Renal pelvis (tissue), 4 donors: ENCODE results near the gene CNOT1. TPM values are rescaled to one million over a fixed set of nuclear protein-coding genes. Genes with fewer than 3 reads are reported as not detected.
"Not testable (repeated sequence)": the region's sequence is repeated elsewhere in the genome, so short reads cannot be mapped to it uniquely, and the experiment has no call there.

Experiments
- DNase-seq: peaks from one replicate; pipeline ENCODE4 v3.0.0-alpha.2; 2013
- polyA plus RNA-seq, 3 donors: library from polyadenylated mRNA; unstranded; fragments of 120-200 nt; gene quantifications; one replicate each; pipeline ENCODE4 v1.2.1, GENCODE V29; 2013; ENCODE audit not compliant: insufficient read length in 3 of 3

The CNOT1 gene
- polyA plus RNA-seq, 3 donors, result 182 to 226 (median 194) TPM

- no peak for DNase-seq
Measured at GRCh38 chr16:58503863-58504688, 125.5 kb downstream of the CNOT1 start.

GRCh38 chr16:58503166-58503862 lies 126.3 kb downstream of the CNOT1 start:
- DNase-seq, result no peak

GRCh38 chr16:58502217-58502921 lies 127.3 kb downstream of the CNOT1 start:
- DNase-seq, result no peak

- peak; percentile 79 for DNase-seq
Measured at GRCh38 chr16:58501242-58502131, 128.1 kb downstream of the CNOT1 start.

GRCh38 chr16:58500430-58501241 lies 129.0 kb downstream of the CNOT1 start:
- no peak for DNase-seq

GRCh38 chr16:58499615-58500351 lies 129.8 kb downstream of the CNOT1 start, which contains the start of gene NDRG4:
NDRG4 (plus strand) TSS chr16:58500143; CDS start chr16:58500249, 106 bp downstream.
- DNase-seq, result peak; percentile 86

GRCh38 chr16:58499092-58499511 lies 130.5 kb downstream of the CNOT1 start:
- no peak for DNase-seq

- DNase-seq, result no peak
Measured at GRCh38 chr16:58498341-58499091, 131.1 kb downstream of the CNOT1 start.

- DNase-seq, result no peak
Measured at GRCh38 chr16:58497935-58498334, 131.7 kb downstream of the CNOT1 start.

GRCh38 chr16:58497468-58497867 lies 132.2 kb downstream of the CNOT1 start:
- DNase-seq, result no peak

GRCh38 chr16:58495521-58496331 lies 133.9 kb downstream of the CNOT1 start:
- no peak for DNase-seq

- peak; percentile 95 for DNase-seq
Measured at GRCh38 chr16:58494981-58495520, 134.6 kb downstream of the CNOT1 start.

- DNase-seq, result no peak
Measured at GRCh38 chr16:58493756-58494431, 135.7 kb downstream of the CNOT1 start.

- no peak for DNase-seq
Measured at GRCh38 chr16:58492735-58493134, 136.9 kb downstream of the CNOT1 start.

- no peak for DNase-seq
Measured at GRCh38 chr16:58492066-58492465, 137.6 kb downstream of the CNOT1 start.

- DNase-seq, result not testable (repeated sequence)
Measured at GRCh38 chr16:58490539-58490938, 139.1 kb downstream of the CNOT1 start.

GRCh38 chr16:58490065-58490464 lies 139.6 kb downstream of the CNOT1 start:
- no peak for DNase-seq
